NCI-H2029 (cell line): Measurements from ENCODE around the gene OTOP1.
"Not testable (repeated sequence)": the region's sequence is repeated elsewhere in the genome, so short reads cannot be mapped to it uniquely, and the experiment has no call there.

Source experiments
- DNase-seq: peaks from one replicate; lab custom pipeline; 2025; lab: John Stamatoyannopoulos, UW

OTOP1 gene

DNA sequence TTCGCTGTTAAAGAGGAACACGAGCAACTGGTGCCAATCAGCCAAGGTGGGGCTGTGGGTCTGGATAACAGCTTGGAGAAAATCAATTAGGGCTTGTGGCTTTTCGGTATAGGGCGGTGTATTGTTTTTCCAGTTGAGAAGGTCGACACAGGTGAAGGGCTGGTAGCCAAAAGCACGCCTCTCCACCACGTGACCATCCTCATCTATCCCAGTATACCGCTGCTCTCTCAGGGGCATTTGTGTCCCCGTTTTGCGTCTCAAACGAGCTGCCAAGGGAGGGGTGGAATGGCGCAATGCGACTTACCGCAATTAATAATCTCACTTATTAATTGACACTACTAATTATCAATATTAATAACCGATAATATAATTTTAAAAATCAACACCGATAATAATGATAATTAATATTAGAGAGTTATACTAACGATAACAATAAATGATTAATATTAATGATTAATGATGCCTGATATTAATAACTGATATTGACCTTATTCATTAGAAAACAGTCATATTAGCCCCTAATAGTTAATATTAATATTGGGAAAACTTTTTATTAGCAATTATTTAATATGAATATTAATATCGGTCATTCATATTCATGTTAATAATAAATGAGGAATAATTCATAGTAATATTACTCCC lies 62.1 kb downstream of the OTOP1 start:
- not testable (repeated sequence) for DNase-seq

DNA sequence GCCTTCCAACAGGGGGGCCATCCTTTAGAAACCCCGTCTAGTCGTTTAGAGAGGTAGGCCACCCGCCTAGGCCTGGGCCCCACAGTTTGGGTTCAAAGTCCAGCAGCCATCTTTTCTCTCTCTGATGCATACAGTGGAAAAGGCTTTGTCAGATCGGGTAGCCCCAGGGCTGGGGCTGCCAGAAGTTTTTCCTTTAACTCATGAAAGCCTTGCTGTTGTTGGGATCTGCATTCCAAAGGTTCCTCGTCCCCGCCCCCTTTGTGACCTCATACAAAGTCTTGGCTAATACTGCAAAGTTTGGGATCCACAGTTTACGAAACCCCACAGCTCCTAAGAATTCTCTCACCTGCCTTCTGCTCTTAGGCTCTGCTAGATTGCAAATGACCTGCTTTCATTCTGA lies 64.5 kb downstream of the OTOP1 start:
- not testable (repeated sequence) for DNase-seq

DNA sequence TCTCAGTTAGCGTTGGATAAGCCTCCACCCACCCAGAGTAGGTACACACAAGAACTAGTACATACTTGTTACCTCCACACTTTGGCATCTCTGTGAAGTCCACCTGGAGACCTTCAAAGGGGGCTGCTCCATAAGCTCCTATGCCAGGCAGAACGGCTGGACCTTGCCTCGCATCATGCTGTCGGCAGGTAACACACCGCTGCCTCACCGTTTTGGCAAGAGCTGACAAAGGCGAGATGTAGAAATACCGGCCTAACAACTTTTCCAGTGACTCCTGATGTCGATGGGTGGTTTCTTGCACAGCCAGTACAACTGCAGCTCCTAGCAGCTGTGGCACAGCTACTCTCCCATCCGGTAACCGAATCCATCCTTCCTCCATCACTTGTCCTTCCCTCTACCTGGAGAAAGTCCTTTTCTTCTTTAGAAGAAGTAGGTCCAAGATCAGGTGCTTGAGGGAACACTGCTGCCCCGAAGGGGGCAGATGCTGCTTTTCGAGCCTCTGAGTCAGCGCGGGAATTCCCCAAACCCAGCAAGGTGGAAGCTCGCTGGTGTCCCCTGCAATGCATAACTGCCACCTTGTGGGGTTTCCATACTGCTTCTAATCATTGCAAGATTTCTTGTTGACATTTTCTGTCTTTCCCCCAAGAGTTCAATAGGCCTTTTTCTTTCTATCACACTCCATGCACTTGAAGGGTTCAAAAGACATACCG lies 65.6 kb downstream of the OTOP1 start:
- DNase-seq: not testable (repeated sequence)

DNA sequence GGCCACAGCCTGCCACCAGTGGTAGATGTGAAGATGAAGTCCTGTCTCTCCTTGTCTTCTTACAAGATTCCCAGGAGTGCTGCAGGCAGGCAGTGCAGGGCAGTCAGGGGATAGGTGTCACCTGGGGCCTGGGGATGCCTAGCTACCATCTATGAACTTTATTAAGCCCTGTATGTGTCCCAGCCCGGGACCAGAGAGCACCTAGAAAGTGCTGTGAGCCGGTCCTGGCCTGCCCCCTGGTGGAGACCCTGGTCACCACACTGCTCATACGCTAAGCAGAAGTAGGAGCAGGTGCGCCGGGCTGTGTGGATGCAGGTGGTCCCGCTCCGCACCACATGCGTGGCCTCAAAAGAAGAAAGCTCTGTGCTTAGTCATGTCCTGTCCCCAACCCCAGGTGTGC lies 81.1 kb downstream of the OTOP1 start:
- not testable (repeated sequence) for DNase-seq

DNA sequence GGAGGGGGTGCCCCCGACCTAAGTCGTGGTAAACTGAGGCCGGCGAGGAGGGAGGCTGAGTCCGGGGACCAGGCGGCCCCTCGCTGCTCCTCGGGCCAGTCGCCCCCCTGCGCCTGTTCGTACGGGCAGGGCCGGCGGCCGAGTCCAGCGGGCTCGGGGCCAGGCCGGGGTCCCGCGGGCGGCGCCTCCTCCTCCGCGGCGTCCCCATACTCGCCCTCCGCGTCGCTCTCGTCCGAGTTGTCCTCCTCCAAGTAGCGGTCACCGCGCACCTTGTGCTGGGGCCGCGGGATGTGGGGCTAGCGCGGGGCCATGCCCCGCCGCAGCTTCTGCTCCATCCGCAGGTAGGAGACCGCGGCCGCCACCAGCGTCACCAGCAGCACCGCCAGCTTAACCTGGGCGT lies 83.4 kb downstream of the OTOP1 start:
- DNase-seq: not testable (repeated sequence)

DNA sequence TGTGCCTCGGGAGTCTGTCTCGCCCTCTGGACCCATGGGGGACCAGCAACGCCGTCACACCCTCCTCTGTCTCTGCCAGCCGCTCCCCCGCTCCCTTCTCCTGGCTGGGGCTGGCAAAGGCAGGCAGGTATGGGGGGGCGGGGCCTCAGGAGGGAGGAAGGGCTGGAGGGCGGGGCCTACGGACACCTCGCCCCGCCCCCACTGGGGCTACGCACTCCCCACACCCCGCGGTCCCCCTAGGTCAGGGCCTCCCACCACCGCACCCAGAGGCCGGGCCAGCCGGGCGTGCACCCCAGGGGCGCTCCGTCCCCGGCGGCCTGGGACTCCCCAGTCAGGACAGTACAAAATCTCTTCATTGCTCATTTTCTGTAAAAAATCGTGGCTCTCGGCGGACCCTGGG lies 84.0 kb downstream of the OTOP1 start:
- DNase-seq: not testable (repeated sequence)

DNA sequence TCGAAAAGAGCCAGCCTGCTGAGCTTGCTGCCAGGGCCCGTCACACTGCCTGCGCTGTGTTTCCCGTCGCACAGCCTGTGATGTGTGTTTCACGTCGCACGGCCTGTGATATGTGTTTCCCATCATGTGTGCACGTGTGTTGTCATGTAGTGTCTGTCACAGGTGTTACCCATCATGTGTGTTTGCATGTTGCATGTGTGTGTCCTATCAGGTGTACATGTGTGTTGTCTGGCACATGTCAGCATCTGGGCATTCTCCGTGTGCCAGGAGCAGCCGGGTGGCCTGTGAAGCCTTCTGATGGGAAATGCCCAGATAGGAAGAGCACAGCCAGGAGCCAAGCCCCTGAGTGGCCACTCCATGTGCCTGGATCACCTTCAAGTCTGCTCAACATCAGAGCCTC lies 85.5 kb downstream of the OTOP1 start:
- not testable (repeated sequence) for DNase-seq
